Left renal cortex interstitium (tissue), 4 donors: ENCODE measurements around the gene PDE4B. TPM values are rescaled to one million over a fixed set of nuclear protein-coding genes. Genes with fewer than 3 reads are reported as not detected.
A peak's percentile ranks its signal among the peaks of the same experiment; 100 is the strongest.
"Not testable (repeated sequence)": the region's sequence is repeated elsewhere in the genome, so short reads cannot be mapped to it uniquely, and the experiment has no call there.

ENCODE experiments used
- DNase-seq, 4 donors: peaks; one replicate each; pipeline ENCODE4 v3.0.0-alpha.2; 2013; ENCODE audit warnings: low read depth in 4 of 4, low spot score in 2 of 4, missing footprints in 1 of 4
- polyA plus RNA-seq, 4 donors: library from polyadenylated mRNA; unstranded; fragments of 120-200 nt; gene quantifications; one replicate each; pipeline ENCODE4 v1.2.1, GENCODE V29; 2013; ENCODE audit not compliant: insufficient read length in 4 of 4

The PDE4B gene
- polyA plus RNA-seq, 4 donors, result 5.6 to 11.1 (median 8.7) TPM

- not testable (repeated sequence) for DNase-seq
Measured at GRCh38 chr1:66104076-66104475, 311.4 kb downstream of the PDE4B start.

DNA sequence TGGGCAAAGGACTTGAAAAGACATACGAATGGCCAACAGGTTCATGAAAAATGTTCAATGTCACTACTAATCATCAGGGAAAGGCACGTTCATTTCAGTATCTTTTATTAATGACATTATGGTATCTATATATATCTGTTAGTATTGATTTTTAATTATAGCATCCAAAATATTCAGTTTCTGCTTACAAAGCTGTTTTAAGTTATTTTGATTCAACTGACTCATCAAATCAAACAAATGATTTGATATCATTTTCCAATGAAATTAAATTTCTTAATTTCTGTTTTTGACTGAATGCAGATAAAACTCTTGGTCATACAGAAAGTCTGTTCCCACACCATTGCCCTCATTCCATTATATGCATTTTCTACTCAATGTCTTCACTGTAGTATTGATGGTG lies 315.9 kb downstream of the PDE4B start:
- DNase-seq, result no peak

DNA sequence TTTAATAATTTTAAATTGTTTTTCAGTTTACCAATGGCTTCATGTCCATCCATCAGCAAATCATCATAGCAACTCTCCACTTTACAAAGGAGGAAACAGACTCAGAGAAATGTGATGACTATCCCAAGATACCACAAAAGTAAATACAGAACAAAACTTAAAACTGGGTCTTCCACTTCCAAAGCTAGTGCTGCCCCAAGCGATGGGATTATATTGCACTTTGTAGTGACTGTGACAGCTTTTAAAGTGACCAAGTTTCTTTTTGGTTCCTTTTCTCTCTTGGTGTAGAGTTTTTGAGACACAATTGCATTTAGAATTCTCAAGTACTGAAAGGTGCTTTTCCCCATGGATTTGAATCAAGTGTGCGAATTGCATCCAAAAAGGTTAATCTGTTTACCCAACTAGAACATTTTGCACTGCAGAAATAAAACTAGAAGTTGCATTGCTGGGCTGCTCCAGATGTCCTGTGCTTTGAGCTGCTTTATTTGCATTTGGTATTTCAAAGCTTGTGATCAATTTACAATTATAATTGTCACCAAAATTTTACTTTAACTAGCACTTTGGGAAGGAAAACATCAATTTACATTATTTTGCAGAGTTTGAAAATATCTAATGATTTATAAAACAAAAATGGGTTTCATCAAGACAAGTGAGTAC lies 320.2 kb downstream of the PDE4B start:
- no peak for DNase-seq

- DNase-seq, result no peak
Measured at GRCh38 chr1:66119148-66119547, 326.5 kb downstream of the PDE4B start.

GRCh38 chr1:66124670-66125069 lies 332.0 kb downstream of the PDE4B start:
- DNase-seq, result no peak

- not testable (repeated sequence) for DNase-seq
Measured at GRCh38 chr1:66128641-66129040, 335.9 kb downstream of the PDE4B start.

GRCh38 chr1:66132324-66132723 lies 339.6 kb downstream of the PDE4B start:
- peak in 1 of 4 donors; percentile 6 for DNase-seq

DNA sequence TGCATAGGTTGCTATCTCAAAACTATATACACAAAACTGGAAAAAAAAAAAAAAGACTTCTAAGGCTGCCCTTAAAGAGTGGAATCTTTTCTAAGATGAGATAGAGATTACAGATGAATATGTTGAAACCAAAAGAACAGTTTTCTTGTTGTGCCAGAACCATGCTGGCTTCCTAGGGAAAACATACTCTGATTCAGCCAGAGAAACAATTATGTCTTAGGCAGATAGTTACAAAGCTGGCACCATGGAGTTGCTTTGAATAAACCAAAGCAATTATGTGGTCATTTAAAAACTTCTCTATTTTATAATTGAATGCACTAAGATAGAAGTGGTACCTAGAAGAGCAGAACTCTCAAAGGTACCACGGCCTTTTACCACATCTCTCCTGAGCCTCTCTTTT lies 341.3 kb downstream of the PDE4B start:
- no peak for DNase-seq

- no peak for DNase-seq
Measured at GRCh38 chr1:66135161-66135560, 342.5 kb downstream of the PDE4B start.

DNA sequence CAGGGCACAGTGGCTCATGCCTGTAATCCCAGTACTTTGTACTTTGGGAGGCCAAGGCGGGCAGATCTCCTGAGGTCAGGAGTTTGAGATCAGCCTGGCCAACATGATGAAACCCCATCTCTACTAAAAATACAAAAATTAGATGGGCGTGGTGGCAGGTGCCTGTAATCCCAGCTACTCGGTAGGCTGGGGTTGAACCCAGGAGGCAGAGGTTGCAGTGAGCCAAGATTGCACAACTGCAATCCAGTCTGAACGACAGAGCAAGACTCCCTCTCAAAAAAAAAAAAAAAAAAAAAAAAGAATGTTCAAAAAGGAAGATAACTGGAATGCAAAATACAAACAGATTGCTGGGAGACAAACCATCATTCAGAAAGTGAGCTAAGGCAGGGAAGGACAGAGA lies 343.7 kb downstream of the PDE4B start:
- DNase-seq, result not testable (repeated sequence)

DNA sequence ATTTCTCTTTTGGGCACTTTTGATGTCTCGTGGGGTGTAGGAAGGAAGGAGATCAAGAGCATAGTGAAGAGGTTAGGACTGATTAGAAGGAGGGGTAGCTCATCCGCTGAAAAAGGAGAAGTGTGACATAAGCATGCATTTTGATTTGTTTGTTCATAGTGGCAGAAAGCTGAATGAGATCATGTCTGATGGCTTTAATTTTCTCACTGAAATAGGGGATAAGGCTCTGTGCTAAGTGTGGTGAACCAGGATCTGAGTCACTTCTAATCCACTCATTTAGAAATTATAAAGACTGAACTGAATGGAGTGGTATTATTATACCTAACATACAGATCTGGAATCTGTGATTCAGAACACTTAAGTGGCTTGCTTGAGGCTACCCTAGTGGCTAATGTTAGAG lies 344.5 kb downstream of the PDE4B start:
- no peak for DNase-seq

GRCh38 chr1:66138613-66139012 lies 345.9 kb downstream of the PDE4B start:
- DNase-seq, result no peak

DNA sequence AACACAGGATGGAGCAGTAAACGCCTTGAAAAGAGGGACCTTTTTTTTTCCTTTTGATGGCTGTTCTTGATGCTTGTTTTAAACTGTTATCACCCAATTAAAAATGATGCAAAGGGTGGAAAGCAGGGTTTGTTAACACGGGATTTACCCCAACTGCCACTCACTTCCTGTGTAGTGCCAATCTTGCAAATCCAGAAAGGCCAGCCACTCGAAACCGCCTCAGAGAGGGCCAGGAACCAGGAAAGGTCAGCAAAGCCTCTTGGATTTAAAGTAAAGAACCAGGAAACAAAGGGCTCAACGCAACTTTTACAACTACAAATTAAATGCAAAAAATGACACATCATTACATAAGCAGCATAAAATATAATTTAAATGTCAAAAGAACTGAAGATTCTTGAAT lies 347.4 kb downstream of the PDE4B start:
- DNase-seq, result no peak

- DNase-seq, result no peak
Measured at GRCh38 chr1:66143651-66144050, 351.0 kb downstream of the PDE4B start.

- no peak for DNase-seq
Measured at GRCh38 chr1:66147226-66147835, 354.6 kb downstream of the PDE4B start.

DNA sequence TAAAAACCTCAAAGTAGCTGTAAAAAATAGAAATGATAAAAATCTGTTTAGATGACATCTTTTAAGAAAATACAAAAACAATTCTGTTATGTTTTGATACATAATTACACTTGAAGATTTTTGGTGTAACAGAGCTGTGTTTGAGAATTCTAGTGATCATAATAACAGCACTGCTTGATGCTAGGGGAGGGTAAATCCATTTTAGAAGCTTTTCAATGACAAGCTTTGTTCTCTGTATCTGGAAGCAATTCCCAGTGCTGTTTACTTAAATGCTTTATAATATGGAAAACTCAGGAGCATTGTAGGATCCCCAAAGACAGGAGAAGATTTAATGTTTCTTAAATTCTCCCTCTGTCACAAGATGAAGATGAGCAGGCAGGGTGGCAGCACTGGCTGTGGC lies 359.3 kb downstream of the PDE4B start:
- no peak for DNase-seq

DNA sequence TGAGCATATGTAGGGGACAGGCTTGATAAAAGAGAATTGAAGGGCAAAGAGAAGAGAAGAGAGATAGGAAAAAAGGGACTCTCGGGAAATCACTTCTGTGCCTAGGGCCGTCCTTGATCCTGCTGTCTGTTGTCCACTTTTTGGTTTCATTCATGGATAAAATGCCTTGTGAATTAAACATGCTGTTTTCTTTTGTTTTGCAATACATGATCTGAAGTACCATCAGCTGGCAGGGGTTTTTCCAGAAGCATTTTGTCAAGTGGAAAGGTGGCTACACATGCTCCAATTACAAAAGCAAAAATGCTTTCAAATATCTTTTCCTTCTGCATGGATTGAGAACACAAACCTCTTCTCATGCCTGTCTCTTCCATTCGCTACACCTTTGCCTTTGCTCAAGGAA lies 361.7 kb downstream of the PDE4B start:
- DNase-seq, result no peak

DNA sequence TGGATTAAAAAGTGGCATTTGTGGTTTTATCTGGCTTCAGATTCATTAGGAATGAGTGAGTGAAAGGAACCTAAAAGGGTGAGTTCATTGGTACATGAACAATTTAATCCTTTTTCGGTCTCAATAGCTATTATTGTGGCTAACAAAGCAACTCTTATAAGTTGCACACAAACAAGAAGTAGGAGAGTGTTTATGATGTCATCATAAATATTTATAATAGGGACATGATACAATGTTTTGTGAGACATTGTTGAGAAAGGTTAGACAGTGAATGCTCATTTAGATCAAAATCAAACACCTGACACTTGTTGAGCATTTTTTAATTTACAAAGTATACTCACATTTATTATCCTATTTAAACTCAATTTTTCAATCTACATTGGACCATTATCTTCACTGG lies 363.4 kb downstream of the PDE4B start:
- DNase-seq, result no peak

DNA sequence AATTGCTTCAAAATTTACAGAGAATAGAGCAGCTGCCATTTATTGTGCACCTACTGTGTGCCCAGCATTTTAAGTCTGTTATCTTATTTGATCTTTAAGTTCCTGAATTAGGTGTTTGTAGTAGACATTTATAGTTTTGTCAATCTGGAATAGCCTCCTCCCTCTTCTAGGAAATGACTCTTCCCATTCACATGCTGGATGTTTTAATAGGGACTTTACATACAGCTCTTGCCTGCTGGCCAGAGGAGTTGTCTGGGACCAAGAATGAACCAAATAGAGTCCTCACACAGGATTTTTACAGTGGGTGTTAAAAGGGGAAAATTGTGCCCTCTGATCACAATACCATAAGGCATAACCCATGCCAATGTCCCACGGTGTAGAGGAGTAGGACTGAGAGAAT lies 367.1 kb downstream of the PDE4B start:
- no peak for DNase-seq

GRCh38 chr1:66160719-66161118 lies 368.0 kb downstream of the PDE4B start:
- no peak for DNase-seq

DNA sequence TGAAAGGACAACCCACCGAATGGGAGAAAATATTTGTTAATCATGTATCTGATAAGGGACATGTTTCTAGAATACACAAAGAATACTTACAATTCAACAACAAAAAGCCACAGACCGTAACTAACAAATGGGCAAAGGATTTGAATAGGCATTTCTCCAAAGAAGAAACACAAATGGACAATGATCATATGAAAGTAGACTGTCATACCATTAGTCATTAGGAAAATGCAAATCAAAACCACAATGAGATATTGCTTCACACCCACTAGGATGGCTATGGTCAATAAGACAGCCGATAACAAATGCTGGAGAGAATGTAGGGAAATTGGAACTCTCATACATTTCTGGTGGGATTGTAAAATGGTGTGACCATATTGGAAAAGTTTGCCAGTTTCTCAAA lies 374.1 kb downstream of the PDE4B start:
- DNase-seq, result no peak

GRCh38 chr1:66167267-66167666 lies 374.6 kb downstream of the PDE4B start:
- DNase-seq, result no peak

- DNase-seq, result no peak
Measured at GRCh38 chr1:66168467-66168887, 375.8 kb downstream of the PDE4B start.
